Thyroid gland (tissue), 4 donors: ENCODE data around the gene BPNT1. TPM values are rescaled to one million over a fixed set of nuclear protein-coding genes. Genes with fewer than 3 reads are reported as not detected.

Experiments used
- DNase-seq, 2 donors: peaks; one replicate each; pipeline ENCODE4 v3.0.0-alpha.2; 2019
- H3K27ac ChIP-seq, 3 donors: fragments of 200-600 bp; sonication (generic); 1 replicate in 2 of 3; 2 replicates in 1 of 3; pipeline ENCODE4 v1.5.1; 2016 to 2019; ENCODE audit warnings: mild to moderate bottlenecking in 1 of 3, moderate library complexity in 1 of 3
- H3K27me3 ChIP-seq: fragments of 200-600 bp; sonication (generic); one replicate; pipeline ENCODE4 v1.5.1; 2019
- H3K36me3 ChIP-seq, 2 donors: fragments of 200-600 bp; sonication (generic); one replicate each; pipeline ENCODE4 v1.5.1; 2016 to 2019
- H3K4me1 ChIP-seq, 2 donors: fragments of 200-600 bp; sonication (generic); one replicate each; pipeline ENCODE4 v1.5.1; 2017 to 2019
- H3K4me3 ChIP-seq, 3 donors: fragments of 200-600 bp; sonication (generic); replicated peaks in 1 of 3; 1 replicate in 2 of 3; 2 replicates in 1 of 3; pipeline ENCODE4 v1.5.1; 2016; ENCODE audit warnings: mild to moderate bottlenecking in 1 of 3
- H3K9me3 ChIP-seq: fragments of 200-600 bp; sonication (generic); one replicate; pipeline ENCODE4 v1.5.1; 2017
- CTCF ChIP-seq, 6 experiments: fragments of 200-600 bp in 3 of 6; fragments of 450-650 bp in 3 of 6; sonication (generic) in 3 of 6; IDR thresholded peaks; one replicate each; pipeline ENCODE4 v1.5.1; 2016 to 2019; ENCODE audit warnings: antibody characterized with exemption in 6 of 6, mild to moderate bottlenecking in 2 of 6, inconsistent platforms in 1 of 6, moderate library complexity in 1 of 6
- POLR2A ChIP-seq, 2 donors: fragments of 450-650 bp; IDR thresholded peaks; one replicate each; pipeline ENCODE4 v1.6.1; 2017; ENCODE audit warnings: antibody characterized with exemption in 2 of 2, mild to moderate bottlenecking in 2 of 2, moderate library complexity in 1 of 2
- WGBS, 2 donors: methylation state at CpG; one replicate each; pipeline ENCODE4 v1.1.5; 2017; 5-methylcytosine and 5-hydroxymethylcytosine counted together
- intact Hi-C: fragments of 100-400 bp; cut with DNase I; formaldehyde crosslinking; loops from one replicate; pipeline ENCODE4 v1.15.1; 2023
- total RNA-seq, 4 donors: library from RNA; depleted of rRNA; stranded (reverse); fragments of >200 nt; gene quantifications; one replicate each; pipeline ENCODE4 v1.2.3, GENCODE V29; 2016

BPNT1 gene
- 10 to 100 TPM; 24.8 to 29.3 (median 25.1) TPM for total RNA-seq

- TF ChIP-seq CTCF (IDR thresholded peaks at IDR 0.05) (no peak), POLR2A (IDR thresholded peaks at IDR 0.05) (peak in 1 of 2 donors; percentile 82)
- intact Hi-C loops, result loop anchor here (10.0 kb wide), 1 partner anchor 45 kb away; the partner anchor contains the start of gene EPRS1
- H3K36me3 ChIP-seq, result no peaks in the 10 kb centered on the region
- peak within 1 kb of the TSS in 2 of 3 donors; percentile 53 to 57 for H3K27ac ChIP-seq
- peak within 1 kb of the TSS; percentile 18 to 42 (median 29) for H3K4me3 ChIP-seq
- WGBS, 2 donors, result 8% methylated on average over 35 of the region's 35 CpGs
- H3K4me1 ChIP-seq, result peaks cover 3 to 5% of the 10 kb centered on the region in 2 donors
- peak; percentile 96 to 98 for DNase-seq
- H3K9me3 ChIP-seq, result no peaks in the 10 kb centered on the region
- H3K27me3 ChIP-seq, result no peaks in the 10 kb centered on the region
These were observed at the start of gene BPNT1 for GRCh38 chr1:220089650-220090556. TSS of gene BPNT1 (minus strand) at chr1:220089788. CDS start at chr1:220079846, 9,942 bp downstream.

- no peak for DNase-seq
- Histone ChIP-seq H3K27me3 (no peaks in the 10 kb centered on the region), H3K36me3 (peaks cover 14 to 26% of the 10 kb centered on the region in 2 donors), H3K4me1 (no peaks in the 10 kb centered on the region), H3K4me3 (no peak overlapping the region), H3K27ac (peak overlapping the region in 1 of 3 donors; percentile 18), H3K9me3 (no peaks in the 10 kb centered on the region)
- intact Hi-C loops, result no loop called here
- 77 to 80% methylated on average over 9 of the region's 9 CpGs for WGBS, 2 donors
- TF ChIP-seq CTCF (IDR thresholded peaks at IDR 0.05) (no peak), POLR2A (IDR thresholded peaks at IDR 0.05) (no peak)
These were observed 47.6 kb upstream of the BPNT1 start for GRCh38 chr1:220137019-220137786.

- 97% methylated on average over 2 of the region's 2 CpGs for WGBS, 2 donors
- H3K4me1 ChIP-seq, result no peaks in the 10 kb centered on the region
- H3K9me3 ChIP-seq, result no peaks in the 10 kb centered on the region
- no peak for DNase-seq
- H3K36me3 ChIP-seq, result peaks cover 14 to 26% of the 10 kb centered on the region in 2 donors
- no peak overlapping the region for H3K4me3 ChIP-seq
- no peaks in the 10 kb centered on the region for H3K27me3 ChIP-seq
- no peak overlapping the region for H3K27ac ChIP-seq
- intact Hi-C loops, result no loop called here
- TF ChIP-seq POLR2A (IDR thresholded peaks at IDR 0.05) (no peak), CTCF (IDR thresholded peaks at IDR 0.05) (no peak)
These were observed 46.2 kb upstream of the BPNT1 start for GRCh38 chr1:220135755-220136154.

- Histone ChIP-seq H3K4me3 (no peak overlapping the region), H3K36me3 (peaks cover 0 to 8% of the 10 kb centered on the region in 2 donors), H3K27me3 (no peaks in the 10 kb centered on the region), H3K27ac (no peak overlapping the region), H3K4me1 (no peaks in the 10 kb centered on the region), H3K9me3 (no peaks in the 10 kb centered on the region)
- intact Hi-C loops, result no loop called here
- TF ChIP-seq POLR2A (IDR thresholded peaks at IDR 0.05) (no peak), CTCF (IDR thresholded peaks at IDR 0.05) (no peak)
- no peak for DNase-seq
These were observed 40.1 kb upstream of the BPNT1 start for GRCh38 chr1:220129479-220130210.
